Liver (tissue), 9 donors: ENCODE data around the gene FLNC. TPM values are rescaled to one million over a fixed set of nuclear protein-coding genes. Genes with fewer than 3 reads are reported as not detected.

Experiments
- DNase-seq: peaks from one replicate; pipeline ENCODE4 v3.0.0-alpha.2; 2017; ENCODE audit warnings: low spot score
- H3K27ac ChIP-seq, 2 donors: one replicate each; pipeline ENCODE4 v1.7.0; 2013; ENCODE audit warnings: inconsistent platforms in 2 of 2, low read length in 2 of 2, control low read depth in 1 of 2, low read depth in 1 of 2, mild to moderate bottlenecking in 1 of 2
- H3K27me3 ChIP-seq, 4 donors: one replicate each; pipeline versions ENCODE4 v1.6.1 to v1.7.0; 2013; ENCODE audit warnings: low read length in 3 of 4, inconsistent platforms in 1 of 4, mild to moderate bottlenecking in 1 of 4, moderate library complexity in 1 of 4; ENCODE audit not compliant: control insufficient read depth in 4 of 4, insufficient read depth in 4 of 4
- H3K36me3 ChIP-seq, 4 donors: one replicate each; pipeline versions ENCODE4 v1.6.1 to v1.7.0; 2013; ENCODE audit warnings: low read length in 3 of 4, mild to moderate bottlenecking in 3 of 4, low read depth in 1 of 4, moderate library complexity in 1 of 4; ENCODE audit not compliant: control insufficient read depth in 4 of 4, insufficient read depth in 3 of 4
- H3K4me1 ChIP-seq, 4 donors: one replicate each; pipeline versions ENCODE4 v1.6.1 to v1.7.0; 2013; ENCODE audit warnings: low read length in 3 of 4, mild to moderate bottlenecking in 3 of 4, moderate library complexity in 1 of 4; ENCODE audit not compliant: control insufficient read depth in 4 of 4, insufficient read depth in 4 of 4
- H3K4me3 ChIP-seq, 3 donors: one replicate each; pipeline versions ENCODE4 v1.6.1 to v1.7.0; 2013; ENCODE audit warnings: low read length in 3 of 3, control low read depth in 1 of 3, low read depth in 1 of 3, mild to moderate bottlenecking in 1 of 3
- H3K9ac ChIP-seq, 2 donors: one replicate each; pipeline ENCODE4 v1.7.0; 2013; ENCODE audit warnings: low read length in 2 of 2, mild to moderate bottlenecking in 2 of 2, moderate library complexity in 2 of 2, control low read depth in 1 of 2, low read depth in 1 of 2
- H3K9me3 ChIP-seq, 4 donors: one replicate each; pipeline versions ENCODE4 v1.6.1 to v1.7.0; 2013; ENCODE audit warnings: low read length in 3 of 4; ENCODE audit not compliant: control insufficient read depth in 4 of 4
- ATF3 ChIP-seq: IDR thresholded peaks from 2 replicates; pipeline ENCODE4 v1.6.1; 2016; ENCODE audit warnings: antibody characterized with exemption
- EGR1 ChIP-seq, 2 donors: IDR thresholded peaks; 2 replicates each; pipeline ENCODE4 v1.6.1; 2016 to 2018; ENCODE audit warnings: antibody characterized with exemption in 2 of 2, low read depth in 2 of 2
- FOXA1 ChIP-seq: IDR thresholded peaks from 2 replicates; pipeline ENCODE4 v1.6.1; 2016; ENCODE audit warnings: antibody characterized with exemption
- FOXA2 ChIP-seq: IDR thresholded peaks from 2 replicates; pipeline ENCODE4 v1.6.1; 2016; ENCODE audit warnings: antibody characterized with exemption
- GABPA ChIP-seq, 2 donors: IDR thresholded peaks in 1 of 2; conservative IDR thresholded peaks in 1 of 2; 2 replicates each; pipeline ENCODE4 v1.6.1; 2016; ENCODE audit warnings: antibody characterized with exemption in 2 of 2, mild to moderate bottlenecking in 1 of 2, moderate library complexity in 1 of 2
- HNF4A ChIP-seq, 2 donors: conservative IDR thresholded peaks; 2 replicates each; pipeline ENCODE4 v1.6.1; 2016; ENCODE audit warnings: antibody characterized with exemption in 2 of 2, mild to moderate bottlenecking in 2 of 2
- JUND ChIP-seq, 2 donors: IDR thresholded peaks; 2 replicates each; pipeline ENCODE4 v1.6.1; 2016; ENCODE audit warnings: antibody characterized with exemption in 2 of 2
- NR2F2 ChIP-seq: IDR thresholded peaks from 2 replicates; pipeline ENCODE4 v1.6.1; 2016; ENCODE audit warnings: antibody characterized with exemption
- RAD21 ChIP-seq, 2 donors: IDR thresholded peaks; 2 replicates each; pipeline ENCODE4 v1.6.1; 2016; ENCODE audit warnings: antibody characterized with exemption in 2 of 2, mild to moderate bottlenecking in 2 of 2
- SP1 ChIP-seq: IDR thresholded peaks from 2 replicates; pipeline ENCODE4 v1.6.1; 2018; ENCODE audit warnings: antibody characterized with exemption, mild to moderate bottlenecking
- TAF1 ChIP-seq: conservative IDR thresholded peaks from 2 replicates; pipeline ENCODE4 v1.6.1; 2016; ENCODE audit warnings: antibody characterized with exemption, mild to moderate bottlenecking
- YY1 ChIP-seq: IDR thresholded peaks from 2 replicates; pipeline ENCODE4 v1.6.1; 2016; ENCODE audit warnings: antibody characterized with exemption, mild to moderate bottlenecking
- ZBTB33 ChIP-seq: IDR thresholded peaks from 2 replicates; pipeline ENCODE4 v1.6.1; 2016; ENCODE audit warnings: antibody characterized with exemption
- WGBS: extraction: QIAGEN DNeasy Blood & Tissue Kit; methylation state at CpG from one replicate; pipeline ENCODE4 v1.1.7; 2013; 5-methylcytosine and 5-hydroxymethylcytosine counted together
- polyA plus RNA-seq, 2 donors: library from polyadenylated mRNA; stranded (reverse) in 1 of 2; unstranded in 1 of 2; fragments of 200-250 nt in 1 of 2; fragments of >200 nt in 1 of 2; fragmentation: Nextera tagmentation in 1 of 2; extraction: Ambion mirVana in 1 of 2; gene quantifications; one replicate each; pipeline versions ENCODE4 v1.2.1 to v1.2.3, GENCODE V29; 2013 to 2015
- total RNA-seq, 2 donors: library from RNA; depleted of rRNA; stranded (reverse); fragments of >200 nt; gene quantifications; one replicate each; pipeline ENCODE4 v1.2.3, GENCODE V29; 2014
- TF ChIP-seq, protein P1 (sequence below): IDR thresholded peaks from 2 replicates; pipeline ENCODE4 v1.6.1; 2016; ENCODE audit warnings: antibody characterized with exemption, mild to moderate bottlenecking
- TF ChIP-seq, protein P2 (sequence below): fragments of 150-350 bp; IDR thresholded peaks from 2 replicates; pipeline ENCODE4 v1.5.1; 2017; ENCODE audit warnings: improper control_type of control experiment, low read depth, low read length; ENCODE audit not compliant: missing input control
- TF ChIP-seq, protein P3 (sequence below): IDR thresholded peaks from 2 replicates; pipeline ENCODE4 v1.6.1; 2016; ENCODE audit warnings: antibody characterized with exemption
- donor health status: healthy.
- donor health status: healthy.
- donor health status: healthy.
- donor health status: healthy.
- donor health status: healthy.

Gene FLNC
- total and polyA plus RNA-seq, 4 donors: 0.03 to 2.3 (median 0.53) TPM

GRCh38 chr7:128869138-128869943, 39.1 kb downstream of the FLNC start:
- H3K36me3 ChIP-seq: peaks cover 0 to 9% (median under 1%) of the 10 kb centered on the region in 4 donors
- no peak overlapping the region for H3K9ac ChIP-seq
- no peaks in the 10 kb centered on the region for H3K9me3 ChIP-seq
- H3K4me1 ChIP-seq: peaks cover 13 to 18% (median 15%) of the 10 kb centered on the region in 4 donors
- peak overlapping the region in 2 of 3 donors; percentile 6 to 58 for H3K4me3 ChIP-seq
- no peak for TF ChIP-seq EGR1 (IDR thresholded peaks at IDR 0.05; ENCODE audit: low read depth in 2 of 2)
- no peak overlapping the region for H3K27ac ChIP-seq
- H3K27me3 ChIP-seq: no peaks in the 10 kb centered on the region
- WGBS: 2% methylated on average over 86 of the region's 86 CpGs
- peak; percentile 43 for DNase-seq

DNA sequence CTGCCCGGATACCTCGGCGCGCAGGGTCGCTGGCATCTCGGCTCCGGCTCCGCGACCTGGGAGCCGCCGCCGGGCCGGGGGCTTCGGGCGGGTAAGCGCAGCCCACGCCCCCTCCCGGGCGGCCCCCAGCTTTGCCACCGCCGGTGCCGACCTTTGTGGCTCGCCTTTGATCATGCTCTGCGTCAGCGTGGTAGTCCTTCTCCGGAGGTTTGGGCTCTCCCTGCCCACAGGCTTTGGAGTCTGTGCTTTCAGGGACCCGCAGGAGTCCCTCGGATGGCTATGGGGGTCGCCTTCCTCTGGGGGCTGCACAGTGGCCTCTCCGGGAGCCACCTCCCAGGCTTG, 39.7 kb downstream of the FLNC start:
- no peak overlapping the region for H3K9ac ChIP-seq
- H3K4me3 ChIP-seq: peak overlapping the region in 1 of 3 donors; percentile 58
- no peaks in the 10 kb centered on the region for H3K9me3 ChIP-seq
- no peaks in the 10 kb centered on the region for H3K27me3 ChIP-seq
- 10% methylated on average over 30 of the region's 30 CpGs for WGBS
- no peak overlapping the region for H3K27ac ChIP-seq
- TF ChIP-seq HNF4A (conservative IDR thresholded peaks at IDR 0.05) (no peak), JUND (IDR thresholded peaks at IDR 0.05) (no peak), FOXA1 (no peak), NR2F2 (no peak), RAD21 (IDR thresholded peaks at IDR 0.05) (no peak), FOXA2 (no peak), YY1 (no peak), TAF1 (no peak), EGR1 (IDR thresholded peaks at IDR 0.05; ENCODE audit: low read depth in 2 of 2) (no peak), ZBTB33 (no peak), SP1 (no peak), GABPA (IDR thresholded peaks at IDR 0.05 in 1 of 2, conservative IDR thresholded peaks at IDR 0.05 in 1 of 2) (no peak), ATF3 (no peak)
- TF ChIP-seq, protein P1, sequence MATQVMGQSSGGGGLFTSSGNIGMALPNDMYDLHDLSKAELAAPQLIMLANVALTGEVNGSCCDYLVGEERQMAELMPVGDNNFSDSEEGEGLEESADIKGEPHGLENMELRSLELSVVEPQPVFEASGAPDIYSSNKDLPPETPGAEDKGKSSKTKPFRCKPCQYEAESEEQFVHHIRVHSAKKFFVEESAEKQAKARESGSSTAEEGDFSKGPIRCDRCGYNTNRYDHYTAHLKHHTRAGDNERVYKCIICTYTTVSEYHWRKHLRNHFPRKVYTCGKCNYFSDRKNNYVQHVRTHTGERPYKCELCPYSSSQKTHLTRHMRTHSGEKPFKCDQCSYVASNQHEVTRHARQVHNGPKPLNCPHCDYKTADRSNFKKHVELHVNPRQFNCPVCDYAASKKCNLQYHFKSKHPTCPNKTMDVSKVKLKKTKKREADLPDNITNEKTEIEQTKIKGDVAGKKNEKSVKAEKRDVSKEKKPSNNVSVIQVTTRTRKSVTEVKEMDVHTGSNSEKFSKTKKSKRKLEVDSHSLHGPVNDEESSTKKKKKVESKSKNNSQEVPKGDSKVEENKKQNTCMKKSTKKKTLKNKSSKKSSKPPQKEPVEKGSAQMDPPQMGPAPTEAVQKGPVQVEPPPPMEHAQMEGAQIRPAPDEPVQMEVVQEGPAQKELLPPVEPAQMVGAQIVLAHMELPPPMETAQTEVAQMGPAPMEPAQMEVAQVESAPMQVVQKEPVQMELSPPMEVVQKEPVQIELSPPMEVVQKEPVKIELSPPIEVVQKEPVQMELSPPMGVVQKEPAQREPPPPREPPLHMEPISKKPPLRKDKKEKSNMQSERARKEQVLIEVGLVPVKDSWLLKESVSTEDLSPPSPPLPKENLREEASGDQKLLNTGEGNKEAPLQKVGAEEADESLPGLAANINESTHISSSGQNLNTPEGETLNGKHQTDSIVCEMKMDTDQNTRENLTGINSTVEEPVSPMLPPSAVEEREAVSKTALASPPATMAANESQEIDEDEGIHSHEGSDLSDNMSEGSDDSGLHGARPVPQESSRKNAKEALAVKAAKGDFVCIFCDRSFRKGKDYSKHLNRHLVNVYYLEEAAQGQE: no peak
- TF ChIP-seq, protein P2, sequence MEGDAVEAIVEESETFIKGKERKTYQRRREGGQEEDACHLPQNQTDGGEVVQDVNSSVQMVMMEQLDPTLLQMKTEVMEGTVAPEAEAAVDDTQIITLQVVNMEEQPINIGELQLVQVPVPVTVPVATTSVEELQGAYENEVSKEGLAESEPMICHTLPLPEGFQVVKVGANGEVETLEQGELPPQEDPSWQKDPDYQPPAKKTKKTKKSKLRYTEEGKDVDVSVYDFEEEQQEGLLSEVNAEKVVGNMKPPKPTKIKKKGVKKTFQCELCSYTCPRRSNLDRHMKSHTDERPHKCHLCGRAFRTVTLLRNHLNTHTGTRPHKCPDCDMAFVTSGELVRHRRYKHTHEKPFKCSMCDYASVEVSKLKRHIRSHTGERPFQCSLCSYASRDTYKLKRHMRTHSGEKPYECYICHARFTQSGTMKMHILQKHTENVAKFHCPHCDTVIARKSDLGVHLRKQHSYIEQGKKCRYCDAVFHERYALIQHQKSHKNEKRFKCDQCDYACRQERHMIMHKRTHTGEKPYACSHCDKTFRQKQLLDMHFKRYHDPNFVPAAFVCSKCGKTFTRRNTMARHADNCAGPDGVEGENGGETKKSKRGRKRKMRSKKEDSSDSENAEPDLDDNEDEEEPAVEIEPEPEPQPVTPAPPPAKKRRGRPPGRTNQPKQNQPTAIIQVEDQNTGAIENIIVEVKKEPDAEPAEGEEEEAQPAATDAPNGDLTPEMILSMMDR: no peak
- TF ChIP-seq, protein P3, sequence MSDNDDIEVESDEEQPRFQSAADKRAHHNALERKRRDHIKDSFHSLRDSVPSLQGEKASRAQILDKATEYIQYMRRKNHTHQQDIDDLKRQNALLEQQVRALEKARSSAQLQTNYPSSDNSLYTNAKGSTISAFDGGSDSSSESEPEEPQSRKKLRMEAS: no peak
- DNase-seq: no peak
- H3K36me3 ChIP-seq: peaks cover 0 to 9% (median under 1%) of the 10 kb centered on the region in 4 donors
- peaks cover 13 to 18% (median 15%) of the 10 kb centered on the region in 4 donors for H3K4me1 ChIP-seq
